ENCODE results near the gene GDF15.

DNA sequence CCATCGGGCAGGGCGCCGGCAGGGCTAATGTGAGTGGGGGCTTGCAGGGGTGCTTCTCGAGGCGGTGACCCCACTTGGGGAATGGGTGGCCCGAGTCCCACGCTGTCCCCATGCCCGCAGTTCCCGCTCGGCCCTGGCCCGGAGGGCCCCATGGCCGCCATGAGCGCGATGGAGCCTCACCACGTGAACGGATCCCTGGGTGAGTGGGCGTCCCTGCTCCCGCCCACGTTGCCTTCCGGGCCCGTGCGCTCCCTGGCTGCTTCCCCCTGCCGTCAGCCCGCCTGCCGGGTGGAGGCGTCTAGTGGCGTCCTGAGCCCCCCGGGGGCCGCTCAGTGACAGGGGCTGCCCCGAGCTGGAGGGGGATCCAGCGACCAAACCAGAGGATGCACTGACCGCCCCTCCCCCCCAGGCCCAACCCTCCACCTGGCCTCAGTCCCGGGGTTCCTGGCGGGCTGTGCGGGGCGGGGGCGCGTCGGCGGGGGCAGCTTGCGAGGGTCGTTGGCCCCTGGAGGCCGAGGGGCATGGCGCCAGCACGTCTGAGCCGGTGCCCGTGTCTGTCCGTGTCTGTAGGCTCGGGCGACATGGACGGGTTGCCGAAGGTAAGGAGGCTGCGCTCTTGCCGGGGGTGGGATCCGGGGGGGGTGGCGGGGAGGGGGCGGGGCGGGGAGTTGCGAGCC is 47.2 kb downstream of the GDF15 start:
- TF ChIP-seq CTCF (IDR thresholded peaks at IDR 0.05) (no peak), POLR2A (IDR thresholded peaks at IDR 0.05) (no peak)

Data from testis (tissue), 2 donors.